ENCODE measurements around the gene ERVW-1. TPM values are rescaled to one million over a fixed set of nuclear protein-coding genes. Genes with fewer than 3 reads are reported as not detected.
A peak's percentile ranks its signal among the peaks of the same experiment; 100 is the strongest.

The ERVW-1 gene
- total and polyA plus RNA-seq, 2 of the 13 experiments (the other 11 are each of a cell fraction or from before 2014, with no cell fraction given) = not detected

- intact Hi-C loops (cut with micrococcal nuclease; ENCODE audit: unreplicated experiment) = loop anchor here (2.0 to 5.0 kb wide), 2 partner anchors 383 to 629 kb away; no protein-coding TSS in a partner anchor
- Histone ChIP-seq H3K9ac (ENCODE audit: insufficient read depth, low read depth, low read length) (no peak overlapping the region), H3K79me2 (ENCODE audit: insufficient read depth, low read length) (no peaks in the 10 kb centered on the region), H3K4me2 (ENCODE audit: low read depth, low read length) (peak overlapping the region; percentile 2; the same call in 1 of the 2 replicates), H3K36me3 (replicated peaks in 1 of 2; ENCODE audit: control insufficient read depth in 1 of 2, insufficient read depth in 2 of 2, low read length in 2 of 2) (no peaks in the 10 kb centered on the region), H2AFZ (ENCODE audit: low read length) (no peak overlapping the region), H4K20me1 (ENCODE audit: insufficient read depth, low read length) (no peaks in the 10 kb centered on the region), H3K9me3 (ENCODE audit: low read length) (no peaks in the 10 kb centered on the region), H3K4me3 (replicated peaks in 1 of 3; ENCODE audit: insufficient read depth in 1 of 3, low read depth in 2 of 3, low read length in 3 of 3) (no peak overlapping the region), H3K27ac (ENCODE audit: extremely low read length, insufficient read depth, low read length) (no peak overlapping the region), H3K4me1 (ENCODE audit: insufficient read depth, low read length) (peaks cover 21% of the 10 kb centered on the region), H3K27me3 (ENCODE audit: control insufficient read depth in 1 of 2, insufficient read depth in 2 of 2, low read length in 2 of 2) (no peaks in the 10 kb centered on the region)
- DNase-seq (ENCODE audit: low spot score) (no peak), ATAC-seq (no peak), FAIRE-seq (no peak)
- WGBS (ENCODE audit: low lambda C conversion rate) = 54% methylated on average over 20 of the region's 20 CpGs
- TF ChIP-seq CTCF (CRISPR knock-in tag; IDR thresholded peaks at IDR 0.05) (peak; percentile 19; the same call in 1 of the 2 replicates), ZFP37 (CRISPR knock-in tag; IDR thresholded peaks at IDR 0.05; ENCODE audit: borderline replicate concordance) (no peak)
- POLR2A ChIA-PET = no interaction called here
- in situ Hi-C loops (cut with HindIII; ENCODE audit: extremely low pct_ligation_motif_present, low pct_unique_long_range_greater_than_20kb) = loop anchor here (25.0 kb wide), 1 partner anchor 637 kb away; no protein-coding TSS in a partner anchor
- BruUV-seq (replicated peaks) = no TSS peak
- CTCF ChIA-PET (ENCODE audit: low intra/inter-chr PET ratio, low total read pairs) = interaction anchor here (1.6 kb wide), 1 partner anchor 21 kb away, joined by 22 read pairs; the partner anchor contains the start of gene GATAD1
Measured at GRCh38 chr7:92425311-92425947, 52.3 kb downstream of the ERVW-1 start.

GRCh38 chr7:92423710-92424131 is 54.0 kb downstream of the ERVW-1 start:
- Histone ChIP-seq H3K4me3 (replicated peaks in 1 of 3; ENCODE audit: insufficient read depth in 1 of 3, low read depth in 2 of 3, low read length in 3 of 3) (no peak overlapping the region; a peak in 1 of 6 replicates), H3K9ac (ENCODE audit: insufficient read depth, low read depth, low read length) (no peak overlapping the region), H2AFZ (ENCODE audit: low read length) (peak overlapping the region; percentile 98), H3K4me2 (ENCODE audit: low read depth, low read length) (peak overlapping the region; percentile 100; the same call in 1 of the 2 replicates), H3K4me1 (ENCODE audit: insufficient read depth, low read length) (peaks cover 21% of the 10 kb centered on the region), H4K20me1 (ENCODE audit: insufficient read depth, low read length) (no peaks in the 10 kb centered on the region), H3K36me3 (replicated peaks in 1 of 2; ENCODE audit: control insufficient read depth in 1 of 2, insufficient read depth in 2 of 2, low read length in 2 of 2) (no peaks in the 10 kb centered on the region), H3K9me3 (ENCODE audit: low read length) (no peaks in the 10 kb centered on the region), H3K27ac (ENCODE audit: extremely low read length, insufficient read depth, low read length) (no peak overlapping the region), H3K27me3 (ENCODE audit: control insufficient read depth in 1 of 2, insufficient read depth in 2 of 2, low read length in 2 of 2) (no peaks in the 10 kb centered on the region), H3K79me2 (ENCODE audit: insufficient read depth, low read length) (no peaks in the 10 kb centered on the region)
- 66% methylated on average over 5 of the region's 5 CpGs for WGBS (ENCODE audit: low lambda C conversion rate)
- FAIRE-seq = peak; percentile 26
- BruUV-seq (replicated peaks) = no TSS peak
- ATAC-seq = no peak
- intact Hi-C loops (cut with micrococcal nuclease; ENCODE audit: unreplicated experiment) (loop anchor here (1.0 to 5.0 kb wide), 3 partner anchors 24 to 631 kb away; partner anchors contain the start of gene GATAD1), in situ Hi-C loops (cut with HindIII; ENCODE audit: extremely low pct_ligation_motif_present, low pct_unique_long_range_greater_than_20kb) (no loop called here)
- ChIA-PET POLR2A (interaction anchor here (1.0 to 1.9 kb wide), 2 partner anchors 24 to 25 kb away, joined by 3 to 15 read pairs; partner anchors contain the start of gene GATAD1), CTCF (ENCODE audit: low intra/inter-chr PET ratio, low total read pairs) (interaction anchor here (1.6 kb wide), 1 partner anchor 23 kb away, joined by 22 read pairs; the partner anchor contains the start of gene GATAD1)
- DNase-seq (ENCODE audit: low spot score) = no peak
- TF ChIP-seq, protein P1, sequence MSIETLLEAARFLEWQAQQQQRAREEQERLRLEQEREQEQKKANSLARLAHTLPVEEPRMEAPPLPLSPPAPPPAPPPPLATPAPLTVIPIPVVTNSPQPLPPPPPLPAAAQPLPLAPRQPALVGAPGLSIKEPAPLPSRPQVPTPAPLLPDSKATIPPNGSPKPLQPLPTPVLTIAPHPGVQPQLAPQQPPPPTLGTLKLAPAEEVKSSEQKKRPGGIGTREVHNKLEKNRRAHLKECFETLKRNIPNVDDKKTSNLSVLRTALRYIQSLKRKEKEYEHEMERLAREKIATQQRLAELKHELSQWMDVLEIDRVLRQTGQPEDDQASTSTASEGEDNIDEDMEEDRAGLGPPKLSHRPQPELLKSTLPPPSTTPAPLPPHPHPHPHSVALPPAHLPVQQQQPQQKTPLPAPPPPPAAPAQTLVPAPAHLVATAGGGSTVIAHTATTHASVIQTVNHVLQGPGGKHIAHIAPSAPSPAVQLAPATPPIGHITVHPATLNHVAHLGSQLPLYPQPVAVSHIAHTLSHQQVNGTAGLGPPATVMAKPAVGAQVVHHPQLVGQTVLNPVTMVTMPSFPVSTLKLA (IDR thresholded peaks at IDR 0.05) = 0 out of 2 replicates have a peak, but pooled peaks have one; percentile 5
- TF ChIP-seq NBN (conservative IDR thresholded peaks at IDR 0.05) (0 out of 2 replicates have a peak, but pooled peaks have one; percentile 74), ATF7 (IDR thresholded peaks at IDR 0.05) (0 out of 2 replicates have a peak, but pooled peaks have one; percentile 6), ATF7 (CRISPR knock-in tag; IDR thresholded peaks at IDR 0.05) (no peak), HMG20A (CRISPR knock-in tag; IDR thresholded peaks at IDR 0.05; ENCODE audit: borderline replicate concordance) (no peak), NFRKB (IDR thresholded peaks at IDR 0.05) (0 out of 2 replicates have a peak, but pooled peaks have one; percentile 17), IKZF1 (IDR thresholded peaks at IDR 0.05) (0 out of 2 replicates have a peak, but pooled peaks have one; percentile 38), JUNB (CRISPR knock-in tag; IDR thresholded peaks at IDR 0.05; ENCODE audit: borderline replicate concordance) (0 out of 2 replicates have a peak, but pooled peaks have one; percentile 47), CENPBD1 (CRISPR knock-in tag; IDR thresholded peaks at IDR 0.05; ENCODE audit: borderline replicate concordance, low read depth) (no peak)
